Ishikawa (cell line): ENCODE measurements around the gene INO80.

Experiments
- CEBPB ChIP-seq: IDR thresholded peaks from 2 replicates; pipeline ENCODE4 v1.6.1; 2012
- CREB1 ChIP-seq: IDR thresholded peaks from 2 replicates; pipeline ENCODE4 v1.6.1; 2012; ENCODE audit warnings: low read depth
- EGR1 ChIP-seq: IDR thresholded peaks from 2 replicates; pipeline ENCODE4 v1.6.1; 2012
- EP300 ChIP-seq: IDR thresholded peaks from 2 replicates; pipeline ENCODE4 v1.6.1; 2012; ENCODE audit warnings: borderline replicate concordance
- FOXM1 ChIP-seq: IDR thresholded peaks from 2 replicates; pipeline ENCODE4 v1.6.1; 2012; ENCODE audit warnings: low read depth, borderline replicate concordance
- NFIC ChIP-seq: IDR thresholded peaks from 2 replicates; pipeline ENCODE4 v1.6.1; 2012
- RAD21 ChIP-seq: IDR thresholded peaks from 2 replicates; pipeline ENCODE4 v1.6.1; 2012; ENCODE audit warnings: low read depth
- REST ChIP-seq: IDR thresholded peaks from 2 replicates; pipeline ENCODE4 v1.6.1; 2012; ENCODE audit warnings: low read depth, mild to moderate bottlenecking
- TAF1 ChIP-seq: IDR thresholded peaks from 2 replicates; pipeline ENCODE4 v1.6.1; 2012; ENCODE audit warnings: low read depth, mild to moderate bottlenecking
- TCF12 ChIP-seq: IDR thresholded peaks from 2 replicates; pipeline ENCODE4 v1.6.1; 2012; ENCODE audit warnings: low read depth
- TEAD4 ChIP-seq: IDR thresholded peaks from 2 replicates; pipeline ENCODE4 v1.6.1; 2012
- YY1 ChIP-seq: IDR thresholded peaks from 2 replicates; pipeline ENCODE4 v1.6.1; 2012; ENCODE audit warnings: low read depth
- ZBTB7A ChIP-seq: IDR thresholded peaks from 2 replicates; pipeline ENCODE4 v1.6.1; 2012; ENCODE audit warnings: low read depth
- TF ChIP-seq, protein P1 (sequence below): IDR thresholded peaks from 2 replicates; pipeline ENCODE4 v1.6.1; 2012
- TF ChIP-seq, protein P2 (sequence below): IDR thresholded peaks from 2 replicates; pipeline ENCODE4 v1.6.1; 2012

The INO80 gene

DNA sequence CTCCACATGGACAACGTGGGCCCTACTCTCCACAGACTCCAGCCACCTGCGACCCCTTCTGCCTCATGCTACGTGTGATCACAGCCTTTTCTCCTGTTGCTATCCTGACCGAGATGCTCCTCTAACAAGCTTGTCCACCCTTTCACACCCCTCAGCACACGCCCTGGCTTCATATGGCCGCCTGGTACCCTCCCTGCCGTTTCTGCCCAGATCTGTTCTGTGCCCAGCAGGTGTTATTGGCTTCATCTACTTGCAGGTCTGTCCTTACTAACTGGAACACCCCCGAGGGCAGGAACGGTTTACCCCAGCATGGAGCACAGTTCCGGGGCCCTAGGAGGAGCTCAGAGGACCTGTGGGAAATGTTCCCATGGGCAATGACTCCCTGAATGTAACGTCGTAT, 152.9 kb downstream of the INO80 start:
- TF ChIP-seq EP300 (no peak), TCF12 (no peak), NFIC (no peak), EGR1 (no peak)

DNA sequence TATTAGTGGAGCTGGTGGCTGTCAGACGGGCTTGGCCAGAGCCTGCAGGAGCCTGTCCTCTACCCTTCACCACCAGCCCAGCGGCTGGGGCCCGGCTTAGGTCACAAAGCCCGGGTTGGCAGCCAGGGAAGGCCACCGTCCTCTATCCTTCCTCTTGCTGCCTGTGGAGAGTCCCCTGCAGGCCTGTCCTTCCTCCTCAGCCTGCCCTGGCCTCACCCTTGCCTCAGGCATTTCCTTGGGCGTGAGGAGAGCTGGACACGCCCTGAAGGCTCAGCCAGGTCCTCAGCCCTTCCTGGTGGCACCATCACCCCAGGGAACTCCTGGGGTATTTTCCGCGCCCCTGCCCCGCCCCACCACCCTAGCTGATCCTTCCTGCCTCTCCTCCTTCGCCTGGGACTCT, 155.2 kb downstream of the INO80 start:
- TF ChIP-seq REST (no peak), EGR1 (no peak), TAF1 (no peak), FOXM1 (peak; percentile 32; the same call in 1 of the 2 replicates), CREB1 (no peak), CEBPB (no peak), TEAD4 (peak; percentile 70), EP300 (peak; percentile 75), ZBTB7A (peak; percentile 40; the same call in 1 of the 2 replicates), RAD21 (no peak; the same call in 1 of the 2 replicates), TCF12 (peak; percentile 87), NFIC (peak; percentile 71), YY1 (no peak)
- TF ChIP-seq, protein P1, sequence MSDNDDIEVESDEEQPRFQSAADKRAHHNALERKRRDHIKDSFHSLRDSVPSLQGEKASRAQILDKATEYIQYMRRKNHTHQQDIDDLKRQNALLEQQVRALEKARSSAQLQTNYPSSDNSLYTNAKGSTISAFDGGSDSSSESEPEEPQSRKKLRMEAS = peak; percentile 47; the same call in 1 of the 2 replicates
- TF ChIP-seq, protein P2, sequence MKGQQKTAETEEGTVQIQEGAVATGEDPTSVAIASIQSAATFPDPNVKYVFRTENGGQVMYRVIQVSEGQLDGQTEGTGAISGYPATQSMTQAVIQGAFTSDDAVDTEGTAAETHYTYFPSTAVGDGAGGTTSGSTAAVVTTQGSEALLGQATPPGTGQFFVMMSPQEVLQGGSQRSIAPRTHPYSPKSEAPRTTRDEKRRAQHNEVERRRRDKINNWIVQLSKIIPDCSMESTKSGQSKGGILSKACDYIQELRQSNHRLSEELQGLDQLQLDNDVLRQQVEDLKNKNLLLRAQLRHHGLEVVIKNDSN = no peak

GRCh38 chr15:40960151-40960885, 155.8 kb downstream of the INO80 start:
- TF ChIP-seq NFIC (no peak), RAD21 (no peak), TEAD4 (no peak), ZBTB7A (no peak), REST (no peak), EGR1 (no peak), TCF12 (no peak), CEBPB (no peak), YY1 (no peak), FOXM1 (no peak), EP300 (no peak), CREB1 (no peak), TAF1 (no peak)
- TF ChIP-seq, protein P1 = no peak
- TF ChIP-seq, protein P2 = no peak

DNA sequence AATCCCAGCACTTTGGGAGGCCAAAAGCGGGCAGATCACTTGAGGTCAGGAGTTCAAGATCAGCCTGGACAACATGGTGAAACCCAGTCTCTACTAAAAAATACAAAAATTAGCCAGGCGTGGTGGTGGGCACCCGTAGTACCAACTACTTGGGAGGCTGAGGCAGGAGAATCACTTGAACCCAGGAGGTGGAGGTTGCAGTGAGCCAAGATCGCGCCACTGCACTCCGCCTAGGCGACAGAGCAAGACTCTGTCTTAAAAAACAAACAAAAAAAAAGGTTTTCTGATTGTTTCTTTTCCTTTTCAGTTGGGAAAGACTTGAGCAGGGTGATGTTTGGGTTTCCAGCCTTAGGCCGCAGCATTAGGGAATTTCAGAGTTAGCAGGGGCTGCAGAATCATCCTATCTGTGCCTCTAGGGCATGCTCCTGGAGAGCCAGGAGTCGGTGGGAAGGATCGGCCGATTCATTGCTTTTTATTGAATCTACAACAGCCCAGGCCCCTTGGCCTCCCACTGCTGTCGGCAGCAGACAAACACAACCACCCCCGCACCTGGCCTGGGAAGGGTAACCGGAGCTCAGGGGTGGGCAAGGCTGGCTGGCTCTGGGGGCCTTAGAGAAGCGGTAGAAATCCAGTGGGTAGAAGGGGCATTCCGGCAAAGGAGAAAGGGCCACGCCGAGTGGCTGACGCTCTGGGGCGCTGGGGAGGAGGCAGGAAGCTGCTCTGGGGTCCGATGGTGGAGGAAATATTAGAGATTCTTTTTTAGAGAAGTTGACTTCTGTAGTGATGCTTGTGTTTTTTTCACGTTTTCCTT, 156.5 kb downstream of the INO80 start:
- no peak for TF ChIP-seq TEAD4
- peak; percentile 28; the same call in 1 of the 2 replicates for TF ChIP-seq EGR1
- TF ChIP-seq TCF12 = no peak

DNA sequence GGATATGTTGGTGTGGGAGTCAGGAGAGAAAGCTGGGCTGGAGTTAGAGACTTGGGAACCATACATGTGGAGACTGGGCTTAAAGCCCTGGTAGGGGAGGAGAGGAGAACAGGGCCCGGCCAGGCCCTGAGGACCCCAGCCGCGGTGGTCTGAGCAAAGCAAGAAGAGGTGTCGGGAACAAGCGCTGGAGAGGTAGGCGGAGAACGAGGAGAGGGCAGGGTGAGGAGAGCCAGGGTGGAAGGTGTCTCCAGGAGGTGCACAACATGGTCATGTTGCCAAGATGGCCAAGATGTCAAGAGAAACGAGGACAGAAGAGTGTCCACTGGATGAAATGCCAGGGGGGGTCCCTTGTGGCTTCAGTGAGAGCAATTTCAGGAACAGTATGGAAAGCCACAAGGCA, 157.4 kb downstream of the INO80 start:
- no peak for TF ChIP-seq TEAD4
- no peak for TF ChIP-seq CEBPB
- no peak for TF ChIP-seq FOXM1
- TF ChIP-seq CREB1 = no peak
- no peak for TF ChIP-seq TAF1
- TF ChIP-seq TCF12 = no peak

DNA sequence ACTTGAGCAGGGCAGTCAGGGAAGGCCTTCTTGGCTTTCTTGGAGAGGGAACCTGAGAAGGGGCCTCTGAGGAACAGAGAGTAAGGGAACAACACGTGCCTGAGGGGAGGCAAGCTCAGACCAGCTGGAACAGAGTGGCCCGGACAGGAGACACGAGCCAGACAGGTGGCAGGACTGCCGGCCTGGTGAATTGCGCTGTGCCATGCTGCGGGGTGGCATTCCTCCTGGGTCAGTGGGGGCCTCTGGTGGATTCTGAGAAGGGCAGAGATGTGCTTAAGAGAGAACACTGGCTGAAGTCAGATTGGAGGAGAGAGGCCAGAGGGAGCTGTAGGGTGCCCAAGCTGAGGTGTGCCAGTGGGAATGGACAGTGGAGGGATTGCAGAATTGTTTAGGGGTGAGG, 157.9 kb downstream of the INO80 start:
- peak; percentile 12; the same call in 1 of the 2 replicates for TF ChIP-seq TEAD4
- no peak for TF ChIP-seq NFIC
